Measurements from ENCODE around the gene VWA8. TPM values are rescaled to one million over a fixed set of nuclear protein-coding genes. Genes with fewer than 3 reads are reported as not detected.

Gene VWA8
- total and polyA plus RNA-seq, 2 of the 8 experiments (the other 6 are each of a cell fraction or from before 2014, with no cell fraction given) = 5.9 to 19.6 TPM

DNA sequence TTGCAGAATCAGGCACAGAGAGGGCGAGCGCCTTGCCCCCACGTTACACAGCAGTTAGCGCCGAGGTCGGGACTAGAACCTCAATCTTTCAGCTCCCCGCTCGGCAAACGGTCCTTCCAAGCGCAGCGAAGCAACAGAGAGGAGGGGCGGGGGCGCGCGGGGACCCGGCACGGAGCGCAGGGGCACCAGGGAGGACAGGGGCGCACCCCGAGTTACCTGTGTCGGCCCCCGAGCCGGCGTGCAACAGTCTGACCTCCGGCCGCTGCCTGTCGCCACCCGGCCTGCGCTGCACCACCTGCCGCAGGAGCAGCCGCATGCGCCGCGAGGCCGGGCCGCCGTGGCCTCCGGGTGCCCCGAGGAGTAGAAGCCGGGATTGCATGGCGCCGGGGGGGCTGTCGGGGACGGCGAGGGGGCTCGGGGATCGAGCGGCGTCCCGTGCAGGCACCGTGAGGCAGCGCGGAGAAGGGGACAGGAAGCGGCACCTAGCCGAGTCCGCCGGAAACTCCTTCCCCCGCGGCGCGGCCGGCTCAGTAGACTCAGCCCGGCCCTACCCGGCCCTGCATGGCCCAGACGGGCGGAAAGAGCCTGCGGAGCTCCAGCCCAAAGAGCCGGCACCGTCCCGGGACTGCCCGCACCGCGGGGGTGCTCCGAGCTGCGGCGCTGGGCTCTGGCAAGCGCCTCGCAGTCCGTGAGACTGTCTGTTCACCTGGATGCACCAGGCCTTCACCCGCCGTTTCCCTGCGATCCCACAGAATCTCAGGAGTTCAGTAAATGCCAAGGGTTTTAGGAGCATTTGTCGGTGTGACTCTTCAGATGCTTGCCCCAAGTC lies at the start of gene VWA8 (continued):
- TF ChIP-seq RAD21 (IDR thresholded peaks at IDR 0.05 in 1 of 2, conservative IDR thresholded peaks at IDR 0.05 in 1 of 2; ENCODE audit: low read depth in 2 of 2, low read length in 2 of 2) (no peak; a peak in 1 of 4 replicates), ATF2 (IDR thresholded peaks at IDR 0.05; ENCODE audit: low read length) (no peak), JUN (IDR thresholded peaks at IDR 0.05; ENCODE audit: low read depth, low read length) (no peak), POLR2AphosphoS5 (IDR thresholded peaks at IDR 0.05; ENCODE audit: low read depth, low read length) (peak; percentile 61; the same call in 1 of the 2 replicates), SIRT6 (IDR thresholded peaks at IDR 0.05; ENCODE audit: low read length) (no peak), EGR1 (IDR thresholded peaks at IDR 0.05; ENCODE audit: borderline replicate concordance, low read depth, low read length) (no peak; the same call in 1 of the 2 replicates), SIN3A (conservative IDR thresholded peaks at IDR 0.05 in 1 of 2, IDR thresholded peaks at IDR 0.05 in 1 of 2; ENCODE audit: low read depth in 1 of 2, low read length in 2 of 2) (peak; percentile 32 to 64; a peak in 2 of 4 replicates), JUND (IDR thresholded peaks at IDR 0.05; ENCODE audit: low read length) (no peak), POLR2A (IDR thresholded peaks at IDR 0.05; ENCODE audit: control extremely low read depth in 1 of 2, low read depth in 2 of 2, low read length in 2 of 2) (peak in 1 of 2 experiments; percentile 83; a peak in 2 of 3 replicates), CREB1 (IDR thresholded peaks at IDR 0.05) (no peak), CHD2 (IDR thresholded peaks at IDR 0.05; ENCODE audit: low read length) (no peak), CTBP2 (IDR thresholded peaks at IDR 0.05; ENCODE audit: borderline replicate concordance, insufficient read depth, insufficient read length, low read length) (no peak), HDAC6 (IDR thresholded peaks at IDR 0.05; ENCODE audit: low read depth, low read length) (no peak), KDM4A (IDR thresholded peaks at IDR 0.05; ENCODE audit: low read depth, low read length, severe bottlenecking) (peak; percentile 35), CEBPB (IDR thresholded peaks at IDR 0.05; ENCODE audit: low read depth, low read length) (no peak), NRF1 (IDR thresholded peaks at IDR 0.05; ENCODE audit: low read depth, low read length) (no peak), SUZ12 (IDR thresholded peaks at IDR 0.05; ENCODE audit: low read length) (no peak), EP300 (IDR thresholded peaks at IDR 0.05; ENCODE audit: borderline replicate concordance in 1 of 2, low read depth in 2 of 2, low read length in 2 of 2) (0 out of 3 replicates have a peak, but pooled peaks of 1 of the 2 experiments have one; percentile 32), GABPA (IDR thresholded peaks at IDR 0.05; ENCODE audit: borderline replicate concordance, insufficient read depth, low read length) (peak; percentile 94), MAFK (IDR thresholded peaks at IDR 0.05; ENCODE audit: low read depth, low read length) (no peak)
- TF ChIP-seq, protein P1, sequence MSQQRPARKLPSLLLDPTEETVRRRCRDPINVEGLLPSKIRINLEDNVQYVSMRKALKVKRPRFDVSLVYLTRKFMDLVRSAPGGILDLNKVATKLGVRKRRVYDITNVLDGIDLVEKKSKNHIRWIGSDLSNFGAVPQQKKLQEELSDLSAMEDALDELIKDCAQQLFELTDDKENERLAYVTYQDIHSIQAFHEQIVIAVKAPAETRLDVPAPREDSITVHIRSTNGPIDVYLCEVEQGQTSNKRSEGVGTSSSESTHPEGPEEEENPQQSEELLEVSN (IDR thresholded peaks at IDR 0.05) = peak; percentile 84
